K562 (cell line): ENCODE results near the gene NPB. TPM values are rescaled to one million over a fixed set of nuclear protein-coding genes. Genes with fewer than 3 reads are reported as not detected.
A peak's percentile ranks its signal among the peaks of the same experiment; 100 is the strongest.

Experiments used
- BRF1 ChIP-seq: IDR thresholded peaks from 3 replicates; pipeline ENCODE4 v1.6.1; 2011; ENCODE audit warnings: borderline replicate concordance, mild to moderate bottlenecking; ENCODE audit not compliant: insufficient read length; ENCODE audit errors: extremely low read depth
- CTBP1 ChIP-seq: fragments of 450-650 bp; IDR thresholded peaks from 2 replicates; pipeline ENCODE4 v1.6.1; 2016; ENCODE audit warnings: borderline replicate concordance
- DPF2 ChIP-seq: fragments of 450-650 bp; IDR thresholded peaks from 2 replicates; pipeline ENCODE4 v1.6.1; 2016
- ETV6 ChIP-seq, 3 experiments: fragments of 150-350 bp in 1 of 3; sonication (generic) in 1 of 3; formaldehyde crosslinking in 1 of 3; IDR thresholded peaks; 2 replicates each; pipeline versions ENCODE4 v1.6.1 to v1.8.0; 2014 to 2022; ENCODE audit warnings: borderline replicate concordance in 2 of 3, low read depth in 2 of 3, antibody characterized with exemption in 1 of 3, low read length in 1 of 3, mild to moderate bottlenecking in 1 of 3, missing genetic modification reagents in 1 of 3
- FOXP1 ChIP-seq: sonication (generic); formaldehyde crosslinking; IDR thresholded peaks from 2 replicates; pipeline ENCODE4 v1.8.0; 2022; ENCODE audit warnings: mild to moderate bottlenecking, missing genetic modification reagents
- HDAC1 ChIP-seq, 2 experiments: fragments of 450-650 bp; IDR thresholded peaks; 2 replicates each; pipeline ENCODE4 v1.6.1; 2016 to 2017; ENCODE audit warnings: inconsistent platforms in 1 of 2, mild to moderate bottlenecking in 1 of 2, moderate library complexity in 1 of 2
- JUND ChIP-seq, 2 experiments: IDR thresholded peaks; 2 replicates in 1 of 2; 3 replicates in 1 of 2; pipeline ENCODE4 v1.6.1; 2011; ENCODE audit warnings: borderline replicate concordance in 2 of 2, low read depth in 2 of 2, low read length in 2 of 2, improper control_type of control experiment in 1 of 2, missing biosample characterization in 1 of 2, missing genetic modification characterization in 1 of 2, missing genetic modification reagents in 1 of 2
- NFRKB ChIP-seq: fragments of 450-650 bp; IDR thresholded peaks from 2 replicates; pipeline ENCODE4 v1.6.1; 2016; ENCODE audit warnings: low read depth
- POLR2A ChIP-seq: fragments of 450-650 bp; conservative IDR thresholded peaks from 2 replicates; pipeline ENCODE4 v1.6.1; 2016
- POLR2G ChIP-seq: fragments of 200-400 bp; formaldehyde crosslinking; IDR thresholded peaks from 2 replicates; pipeline ENCODE4 v1.6.1; 2017; ENCODE audit warnings: low read depth, mild to moderate bottlenecking, antibody characterized with exemption, low read length, moderate library complexity
- RCOR1 ChIP-seq, 2 experiments: IDR thresholded peaks; 2 replicates each; pipeline ENCODE4 v1.6.1; 2012; ENCODE audit warnings: low read depth in 2 of 2, low read length in 2 of 2, borderline replicate concordance in 1 of 2, improper control_type of control experiment in 1 of 2
- TAL1 ChIP-seq: fragments of 450-650 bp; IDR thresholded peaks from 2 replicates; pipeline ENCODE4 v1.6.1; 2016; ENCODE audit warnings: mild to moderate bottlenecking
- TBP ChIP-seq: optimal IDR thresholded peaks from 2 replicates; pipeline ENCODE3; 2011; ENCODE audit warnings: low read depth, low read length, improper control_type of control experiment
- TOE1 ChIP-seq, 2 experiments: fragments of 450-650 bp in 1 of 2; sonication (generic) in 1 of 2; formaldehyde crosslinking in 1 of 2; IDR thresholded peaks; 2 replicates each; pipeline versions ENCODE4 v1.7.1 to v1.8.0; 2016 to 2022; ENCODE audit warnings: borderline replicate concordance in 2 of 2, mild to moderate bottlenecking in 2 of 2, antibody characterized with exemption in 1 of 2, inconsistent platforms in 1 of 2, low read depth in 1 of 2, missing genetic modification reagents in 1 of 2, moderate library complexity in 1 of 2
- polyA plus RNA-seq, 8 experiments: library from polyadenylated mRNA; depleted of rRNA in 4 of 8; stranded (reverse) in 5 of 8; unstranded in 3 of 8; fragments of >200 nt; fragmentation: Nextera tagmentation in 2 of 8; fragmentation: Illumina TruSeq in 1 of 8; extraction: Ambion mirVana in 2 of 8; extraction: Trizol in 1 of 8; gene quantifications; 2 replicates each; pipeline versions ENCODE4 v1.2.1 to v1.2.3, GENCODE V29; 2011 to 2014; ENCODE audit warnings: inconsistent platforms in 1 of 8, missing spikeins in 1 of 8
- total RNA-seq, 7 experiments: library from RNA; depleted of rRNA in 6 of 7; stranded (reverse); fragments of >200 nt in 6 of 7; fragmentation: Illumina TruSeq in 2 of 7; extraction: Trizol in 2 of 7; gene quantifications; 2 replicates each; pipeline versions ENCODE4 v1.2.1 to v1.2.3, GENCODE V29; 2011 to 2021; ENCODE audit warnings: low replicate concordance in 1 of 7
- TF ChIP-seq, protein P1 (sequence below): fragments of 200-800 bp; sonication (Bioruptor generic); IDR thresholded peaks from 2 replicates; pipeline ENCODE4 v1.6.1; 2017; ENCODE audit warnings: missing genetic modification characterization, missing compliant biosample characterization
- TF ChIP-seq, protein P2 (sequence below): sonication (generic); formaldehyde crosslinking; IDR thresholded peaks from 2 replicates; pipeline ENCODE4 v1.8.0; 2022; ENCODE audit warnings: missing genetic modification reagents, mild to moderate bottlenecking, moderate library complexity, borderline replicate concordance
- TF ChIP-seq, protein P3 (sequence below): IDR thresholded peaks from 2 replicates; pipeline ENCODE4 v1.6.1; 2014; ENCODE audit warnings: antibody characterized with exemption
- TF ChIP-seq, protein P4 (sequence below): sonication (generic); formaldehyde crosslinking; IDR thresholded peaks from 2 replicates; pipeline ENCODE4 v1.8.0; 2022; ENCODE audit warnings: mild to moderate bottlenecking, missing genetic modification reagents

Gene NPB
- total and polyA plus RNA-seq, 9 of the 15 experiments (the other 6 are each of a cell fraction or from before 2014, with no cell fraction given) = 0.03 to 0.61 (median 0.14) TPM; not detected in 2

DNA sequence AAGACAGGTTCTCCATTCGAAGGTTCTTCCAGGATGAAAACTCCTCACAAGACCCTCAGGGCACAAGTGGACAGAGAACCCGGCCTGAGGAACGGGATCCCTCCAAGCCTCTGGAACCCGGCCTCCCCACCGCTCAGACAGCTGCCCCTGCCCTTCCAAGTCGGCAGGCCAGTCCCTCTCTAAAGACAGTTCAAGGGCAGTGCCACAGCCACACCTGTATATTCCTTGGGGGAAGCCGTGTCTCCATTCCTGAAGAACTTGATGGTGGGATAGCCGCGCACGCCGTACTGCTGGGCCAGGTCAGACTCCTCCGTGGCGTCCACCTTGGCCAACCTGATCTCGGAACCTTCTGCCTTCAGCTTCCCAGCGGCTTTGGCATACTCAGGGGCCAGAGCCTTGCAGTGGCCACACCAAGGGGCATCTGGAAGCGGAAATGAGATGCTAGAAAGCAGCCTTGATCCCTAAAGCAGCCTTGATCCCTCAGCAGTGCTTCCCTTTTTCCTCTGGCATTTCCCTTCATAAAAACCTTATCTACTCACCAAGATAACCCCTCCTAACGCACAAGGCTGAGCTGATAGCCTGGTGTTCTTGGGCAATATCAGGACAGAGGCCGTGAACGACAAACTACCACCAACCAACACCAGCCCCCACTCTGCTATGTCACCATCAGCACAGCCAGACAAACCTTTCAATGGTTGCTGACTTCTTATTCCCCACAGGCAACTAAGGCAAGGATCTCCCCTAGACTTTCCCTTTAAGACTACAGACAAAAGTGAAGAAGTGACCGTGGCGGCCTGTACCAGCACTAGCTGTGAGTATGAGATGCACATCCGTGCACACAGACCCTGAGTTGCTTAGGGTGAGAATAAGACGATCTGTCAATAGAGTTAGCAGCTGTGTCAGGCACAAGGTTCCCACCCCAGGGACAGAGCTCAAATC, 42.8 kb upstream of the NPB start (continued):
- TF ChIP-seq BRF1 (no peak), RCOR1 (IDR thresholded peaks at IDR 0.05; ENCODE audit: borderline replicate concordance in 1 of 2, low read depth in 2 of 2, low read length in 2 of 2) (no peak), TAL1 (peak; percentile 31), CTBP1 (0 out of 2 replicates have a peak, but pooled peaks have one; percentile 26), POLR2G (peak; percentile 72), TOE1 (IDR thresholded peaks at IDR 0.05; ENCODE audit: borderline replicate concordance) (0 out of 2 replicates have a peak, but pooled peaks have one; percentile 16), TOE1 (CRISPR knock-in tag; IDR thresholded peaks at IDR 0.05; ENCODE audit: borderline replicate concordance, low read depth) (no peak), FOXP1 (0 out of 2 replicates have a peak, but pooled peaks have one; percentile 6), JUND (IDR thresholded peaks at IDR 0.05; ENCODE audit: borderline replicate concordance, low read depth, low read length) (peak; percentile 15; the same call in 1 of the 2 replicates), JUND (tag; IDR thresholded peaks at IDR 0.05; ENCODE audit: borderline replicate concordance, low read depth, low read length) (no peak), POLR2A (peak; percentile 36; the same call in 1 of the 2 replicates), TBP (peak; percentile 76), HDAC1 (IDR thresholded peaks at IDR 0.05) (peak in 1 of 2 experiments; percentile 42; a peak in 1 of 4 replicates), DPF2 (peak; percentile 44; the same call in 1 of the 2 replicates), ETV6 (IDR thresholded peaks at IDR 0.05; ENCODE audit: borderline replicate concordance in 1 of 2, low read depth in 2 of 2, low read length in 1 of 2) (no peak), ETV6 (CRISPR knock-in tag; IDR thresholded peaks at IDR 0.05; ENCODE audit: borderline replicate concordance) (0 out of 2 replicates have a peak, but pooled peaks have one; percentile 15), NFRKB (no peak)
- TF ChIP-seq, protein P1, sequence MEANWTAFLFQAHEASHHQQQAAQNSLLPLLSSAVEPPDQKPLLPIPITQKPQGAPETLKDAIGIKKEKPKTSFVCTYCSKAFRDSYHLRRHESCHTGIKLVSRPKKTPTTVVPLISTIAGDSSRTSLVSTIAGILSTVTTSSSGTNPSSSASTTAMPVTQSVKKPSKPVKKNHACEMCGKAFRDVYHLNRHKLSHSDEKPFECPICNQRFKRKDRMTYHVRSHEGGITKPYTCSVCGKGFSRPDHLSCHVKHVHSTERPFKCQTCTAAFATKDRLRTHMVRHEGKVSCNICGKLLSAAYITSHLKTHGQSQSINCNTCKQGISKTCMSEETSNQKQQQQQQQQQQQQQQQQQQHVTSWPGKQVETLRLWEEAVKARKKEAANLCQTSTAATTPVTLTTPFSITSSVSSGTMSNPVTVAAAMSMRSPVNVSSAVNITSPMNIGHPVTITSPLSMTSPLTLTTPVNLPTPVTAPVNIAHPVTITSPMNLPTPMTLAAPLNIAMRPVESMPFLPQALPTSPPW = peak; percentile 11; the same call in 1 of the 2 replicates
- TF ChIP-seq, protein P2, sequence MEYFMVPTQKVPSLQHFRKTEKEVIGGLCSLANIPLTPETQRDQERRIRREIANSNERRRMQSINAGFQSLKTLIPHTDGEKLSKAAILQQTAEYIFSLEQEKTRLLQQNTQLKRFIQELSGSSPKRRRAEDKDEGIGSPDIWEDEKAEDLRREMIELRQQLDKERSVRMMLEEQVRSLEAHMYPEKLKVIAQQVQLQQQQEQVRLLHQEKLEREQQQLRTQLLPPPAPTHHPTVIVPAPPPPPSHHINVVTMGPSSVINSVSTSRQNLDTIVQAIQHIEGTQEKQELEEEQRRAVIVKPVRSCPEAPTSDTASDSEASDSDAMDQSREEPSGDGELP = no peak
- TF ChIP-seq, protein P3, sequence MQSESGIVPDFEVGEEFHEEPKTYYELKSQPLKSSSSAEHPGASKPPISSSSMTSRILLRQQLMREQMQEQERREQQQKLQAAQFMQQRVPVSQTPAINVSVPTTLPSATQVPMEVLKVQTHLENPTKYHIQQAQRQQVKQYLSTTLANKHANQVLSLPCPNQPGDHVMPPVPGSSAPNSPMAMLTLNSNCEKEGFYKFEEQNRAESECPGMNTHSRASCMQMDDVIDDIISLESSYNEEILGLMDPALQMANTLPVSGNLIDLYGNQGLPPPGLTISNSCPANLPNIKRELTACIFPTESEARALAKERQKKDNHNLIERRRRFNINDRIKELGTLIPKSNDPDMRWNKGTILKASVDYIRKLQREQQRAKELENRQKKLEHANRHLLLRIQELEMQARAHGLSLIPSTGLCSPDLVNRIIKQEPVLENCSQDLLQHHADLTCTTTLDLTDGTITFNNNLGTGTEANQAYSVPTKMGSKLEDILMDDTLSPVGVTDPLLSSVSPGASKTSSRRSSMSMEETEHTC = no peak
- TF ChIP-seq, protein P4, sequence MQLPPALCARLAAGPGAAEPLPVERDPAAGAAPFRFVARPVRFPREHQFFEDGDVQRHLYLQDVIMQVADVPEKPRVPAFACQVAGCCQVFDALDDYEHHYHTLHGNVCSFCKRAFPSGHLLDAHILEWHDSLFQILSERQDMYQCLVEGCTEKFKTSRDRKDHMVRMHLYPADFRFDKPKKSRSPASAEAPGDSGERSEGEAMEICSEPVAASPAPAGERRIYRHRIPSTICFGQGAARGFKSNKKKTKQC = peak; percentile 52; the same call in 1 of the 2 replicates
